ENCODE data around the gene DAPK2.

DNA sequence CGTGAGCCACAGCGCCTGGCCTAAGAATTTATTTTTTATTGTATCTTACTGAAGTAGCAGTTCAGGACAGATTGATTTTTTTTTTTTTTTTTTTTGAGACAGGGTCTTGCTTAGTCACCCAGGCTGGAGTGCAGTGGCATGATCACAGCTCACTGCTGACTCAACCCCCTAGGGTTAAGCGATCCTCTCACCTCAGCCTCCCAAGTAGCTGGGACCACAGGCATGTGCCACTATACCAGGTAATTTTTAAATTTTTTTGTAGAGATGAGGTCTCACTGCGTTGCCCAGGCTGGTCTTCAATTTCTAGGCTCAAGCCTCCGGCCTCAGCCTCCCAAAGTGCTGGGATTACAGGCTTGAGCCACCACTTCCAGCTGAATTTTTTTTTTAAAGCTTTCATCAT lies 112.8 kb downstream of the DAPK2 start:
- TF ChIP-seq EP300 (IDR thresholded peaks at IDR 0.05) (no peak), POLR2A (IDR thresholded peaks at IDR 0.05) (no peak)
- TF ChIP-seq, protein P1, sequence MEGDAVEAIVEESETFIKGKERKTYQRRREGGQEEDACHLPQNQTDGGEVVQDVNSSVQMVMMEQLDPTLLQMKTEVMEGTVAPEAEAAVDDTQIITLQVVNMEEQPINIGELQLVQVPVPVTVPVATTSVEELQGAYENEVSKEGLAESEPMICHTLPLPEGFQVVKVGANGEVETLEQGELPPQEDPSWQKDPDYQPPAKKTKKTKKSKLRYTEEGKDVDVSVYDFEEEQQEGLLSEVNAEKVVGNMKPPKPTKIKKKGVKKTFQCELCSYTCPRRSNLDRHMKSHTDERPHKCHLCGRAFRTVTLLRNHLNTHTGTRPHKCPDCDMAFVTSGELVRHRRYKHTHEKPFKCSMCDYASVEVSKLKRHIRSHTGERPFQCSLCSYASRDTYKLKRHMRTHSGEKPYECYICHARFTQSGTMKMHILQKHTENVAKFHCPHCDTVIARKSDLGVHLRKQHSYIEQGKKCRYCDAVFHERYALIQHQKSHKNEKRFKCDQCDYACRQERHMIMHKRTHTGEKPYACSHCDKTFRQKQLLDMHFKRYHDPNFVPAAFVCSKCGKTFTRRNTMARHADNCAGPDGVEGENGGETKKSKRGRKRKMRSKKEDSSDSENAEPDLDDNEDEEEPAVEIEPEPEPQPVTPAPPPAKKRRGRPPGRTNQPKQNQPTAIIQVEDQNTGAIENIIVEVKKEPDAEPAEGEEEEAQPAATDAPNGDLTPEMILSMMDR (IDR thresholded peaks at IDR 0.05) = no peak
